Esophagus muscularis mucosa (tissue), 3 donors: ENCODE results near the gene EIF5B.

Experiments used
- CTCF ChIP-seq, 3 experiments: fragments of 200-600 bp in 2 of 3; fragments of 450-650 bp in 1 of 3; sonication (generic) in 2 of 3; IDR thresholded peaks; one replicate each; pipeline ENCODE4 v1.5.1; 2017 to 2019; ENCODE audit warnings: antibody characterized with exemption in 3 of 3, mild to moderate bottlenecking in 2 of 3, moderate library complexity in 1 of 3
- POLR2AphosphoS5 ChIP-seq, 2 donors: sonication (generic); formaldehyde crosslinking; IDR thresholded peaks; one replicate each; pipeline ENCODE4 v1.6.1; 2017; ENCODE audit warnings: antibody characterized with exemption in 2 of 2

GRCh38 chr2:99421469-99421868 is 84.3 kb downstream of the EIF5B start:
- TF ChIP-seq CTCF (IDR thresholded peaks at IDR 0.05) (no peak), POLR2AphosphoS5 (IDR thresholded peaks at IDR 0.05) (no peak)
